Activated CD4-positive, alpha-beta T cell treated with anti-CD3 and anti-CD28 coated beads, Interleukin-2, amount 10 ng/mL, durations not matched to agents 7 days and 5 days (primary cell): ENCODE measurements around the gene TRPV4. TPM values are rescaled to one million over a fixed set of nuclear protein-coding genes. Genes with fewer than 3 reads are reported as not detected.

Experiments
- CTCF ChIA-PET: fragments of 350-600 bp; sonication (Branson Sonifier 250); formaldehyde crosslinking; loops from one replicate; lab custom pipeline; 2021; ENCODE audit warnings: antibody characterized with exemption; lab: Charles Lee
- POLR2A ChIA-PET: fragments of 350-600 bp; sonication (Branson Sonifier 250); formaldehyde crosslinking; loops from one replicate; lab custom pipeline; 2021; ENCODE audit warnings: antibody characterized with exemption; lab: Charles Lee
- DNase-seq: peaks from one replicate; pipeline ENCODE4 v3.0.0-alpha.2; 2020
- H3K27ac Mint-ChIP-seq: one replicate; pipeline ENCODE4 v1.8.0; 2021; ENCODE audit warnings: mild to moderate bottlenecking, moderate library complexity, mixed read lengths
- H3K27me3 Mint-ChIP-seq: one replicate; pipeline ENCODE4 v1.8.0; 2021; ENCODE audit warnings: mixed read lengths
- H3K36me3 Mint-ChIP-seq: one replicate; pipeline ENCODE4 v1.8.0; 2021; ENCODE audit warnings: low read depth, mixed read lengths
- H3K4me1 Mint-ChIP-seq: one replicate; pipeline ENCODE4 v1.8.0; 2021; ENCODE audit warnings: mixed read lengths
- H3K4me3 Mint-ChIP-seq: one replicate; pipeline ENCODE4 v1.8.0; 2021; ENCODE audit warnings: mild to moderate bottlenecking, moderate library complexity, mixed read lengths
- H3K9me3 Mint-ChIP-seq: one replicate; pipeline ENCODE4 v1.8.0; 2021; ENCODE audit warnings: mixed read lengths
- total RNA-seq, 2 experiments: library from RNA; stranded (reverse); gene quantifications; one replicate each; pipeline ENCODE4 v1.2.3, GENCODE V29; 2021

TRPV4 gene
- total RNA-seq, 2 experiments from 2014 or later = 0.17 TPM; not detected in 1

DNA sequence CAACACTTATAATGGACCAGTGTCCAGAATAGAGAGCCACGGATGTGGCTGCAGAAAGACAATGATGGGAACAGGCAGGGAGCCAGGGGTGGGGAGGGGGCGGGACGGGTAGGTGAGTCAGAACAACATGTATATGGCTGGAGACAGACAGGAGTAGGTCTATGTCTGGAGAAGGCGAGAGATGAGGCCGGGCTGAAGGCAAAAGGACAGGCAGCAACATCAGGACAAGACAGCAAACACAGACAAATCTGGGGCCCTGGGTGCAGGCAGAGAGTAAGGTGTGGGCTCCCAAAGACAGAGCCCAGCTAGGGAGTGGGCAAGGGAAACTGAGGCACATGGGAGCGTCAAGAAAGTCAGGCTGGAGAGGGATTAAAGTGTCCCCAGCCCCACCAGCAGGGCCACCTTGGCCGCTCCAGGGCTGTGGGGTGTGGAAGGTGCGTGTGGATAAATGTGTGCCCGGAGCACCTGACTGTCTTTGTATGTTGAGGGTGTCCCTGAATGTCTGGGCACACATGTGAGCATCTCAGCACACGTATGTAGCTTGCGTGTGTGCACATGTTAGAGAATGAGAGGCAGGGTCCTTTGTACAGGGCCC, 75.4 kb downstream of the TRPV4 start:
- DNase-seq = no peak
- ChIA-PET CTCF (interaction anchor here (1.1 kb wide), 1 partner anchor 24 kb away, joined by 4 read pairs; no protein-coding TSS in a partner anchor), POLR2A (no interaction called here)
- Mint-ChIP-seq H3K4me1 (no peaks in the 10 kb centered on the region), H3K27me3 (peaks cover 3% of the 10 kb centered on the region), H3K27ac (no peak overlapping the region), H3K36me3 (no peaks in the 10 kb centered on the region), H3K4me3 (no peak overlapping the region), H3K9me3 (peaks cover 9% of the 10 kb centered on the region)

DNA sequence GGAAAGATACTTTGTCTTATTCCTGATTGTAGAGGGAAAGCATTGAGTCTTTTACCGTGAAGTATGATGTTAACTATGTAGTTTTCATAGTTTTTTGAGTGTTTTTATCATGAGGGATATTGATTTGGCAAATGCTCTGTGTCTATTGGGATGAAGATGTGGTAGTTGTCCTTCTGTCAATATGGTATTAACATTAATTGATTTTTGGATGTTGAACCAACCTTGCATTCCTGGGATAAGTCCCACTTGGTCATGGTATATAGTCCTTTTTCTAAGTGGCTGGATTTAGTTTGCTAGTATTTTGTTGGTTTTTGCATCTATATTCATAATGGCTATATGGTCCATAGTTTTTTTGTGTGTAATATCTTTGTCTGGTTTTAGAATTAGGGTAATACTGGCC, 76.7 kb downstream of the TRPV4 start:
- Mint-ChIP-seq H3K4me1 (no peaks in the 10 kb centered on the region), H3K36me3 (no peaks in the 10 kb centered on the region), H3K4me3 (no peak overlapping the region), H3K9me3 (peaks cover 9% of the 10 kb centered on the region), H3K27me3 (peaks cover 3% of the 10 kb centered on the region), H3K27ac (no peak overlapping the region)
- no peak for DNase-seq
- ChIA-PET CTCF (no interaction called here), POLR2A (no interaction called here)

GRCh38 chr12:109753959-109754358, 79.2 kb downstream of the TRPV4 start:
- Mint-ChIP-seq H3K27ac (no peak overlapping the region), H3K36me3 (no peaks in the 10 kb centered on the region), H3K4me1 (no peaks in the 10 kb centered on the region), H3K27me3 (peaks cover 14% of the 10 kb centered on the region), H3K4me3 (no peak overlapping the region), H3K9me3 (peaks cover 9% of the 10 kb centered on the region)
- ChIA-PET POLR2A (no interaction called here), CTCF (interaction anchor here (0.7 to 1.0 kb wide), 3 partner anchors 15 to 91 kb away, joined by 3 read pairs; no protein-coding TSS in a partner anchor)
- no peak for DNase-seq

GRCh38 chr12:109753054-109753401, 80.2 kb downstream of the TRPV4 start:
- peaks cover 19% of the 10 kb centered on the region for H3K27me3 Mint-ChIP-seq
- DNase-seq = no peak
- ChIA-PET CTCF (interaction anchor here (1.0 kb wide), 1 partner anchor 92 kb away, joined by 3 read pairs; no protein-coding TSS in a partner anchor), POLR2A (no interaction called here)
- peaks cover 9% of the 10 kb centered on the region for H3K9me3 Mint-ChIP-seq
- H3K4me3 Mint-ChIP-seq = no peak overlapping the region
- no peak overlapping the region for H3K27ac Mint-ChIP-seq
- H3K4me1 Mint-ChIP-seq = no peaks in the 10 kb centered on the region
- H3K36me3 Mint-ChIP-seq = no peaks in the 10 kb centered on the region

DNA sequence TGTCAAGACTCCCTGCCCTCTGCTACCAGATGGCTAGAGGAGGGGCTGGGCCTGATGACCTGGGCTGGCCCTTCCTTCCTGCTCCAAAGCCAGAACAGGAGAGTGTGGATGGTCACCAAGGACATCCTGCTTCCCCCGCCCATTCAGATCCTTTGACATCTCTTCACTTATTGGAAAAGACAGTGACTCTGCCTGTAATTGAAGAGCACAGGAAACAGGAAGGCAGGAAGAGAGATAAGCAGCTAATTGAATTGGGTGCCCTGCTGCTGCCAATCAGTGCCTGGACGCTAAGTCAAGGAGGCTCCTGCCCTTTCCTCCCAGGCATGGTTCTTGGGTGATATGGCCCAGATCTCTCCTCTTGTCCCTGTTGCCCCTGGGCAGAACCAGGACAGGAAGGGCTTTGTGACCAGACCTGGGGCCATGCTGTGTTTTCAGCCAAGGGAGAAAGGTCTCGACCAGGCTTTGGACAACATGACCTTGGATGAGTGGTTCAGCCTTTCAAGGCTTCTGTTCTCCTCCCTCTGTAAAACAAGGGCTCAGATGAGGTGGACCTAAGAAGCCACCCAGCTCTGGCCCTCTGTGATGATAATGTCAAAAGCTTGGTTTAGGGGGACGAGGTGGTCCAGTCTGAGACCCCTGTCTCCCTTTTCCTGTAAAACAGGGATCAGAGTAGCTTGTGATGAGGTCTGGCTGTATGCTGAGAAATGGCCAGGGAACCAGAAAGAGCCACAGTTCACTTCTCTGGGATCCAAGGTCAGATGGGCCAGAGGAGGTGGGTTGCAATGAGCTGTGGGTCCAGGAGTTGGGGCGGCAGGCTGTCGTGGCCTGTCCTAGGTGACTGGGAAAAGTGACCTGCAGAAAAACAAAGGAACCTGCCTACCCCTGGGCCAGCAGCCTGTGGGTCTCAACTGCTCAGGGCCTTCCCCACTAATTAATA, 80.8 kb downstream of the TRPV4 start:
- POLR2A ChIA-PET = no interaction called here
- H3K4me1 Mint-ChIP-seq = no peaks in the 10 kb centered on the region
- CTCF ChIA-PET = interaction anchor here (0.8 kb wide), 1 partner anchor 75 kb away, joined by 3 read pairs; no protein-coding TSS in a partner anchor
- H3K27ac Mint-ChIP-seq = no peak overlapping the region
- no peak overlapping the region for H3K4me3 Mint-ChIP-seq
- no peaks in the 10 kb centered on the region for H3K36me3 Mint-ChIP-seq
- H3K9me3 Mint-ChIP-seq = peaks cover 9% of the 10 kb centered on the region
- H3K27me3 Mint-ChIP-seq = peaks cover 21% of the 10 kb centered on the region
- no peak for DNase-seq

DNA sequence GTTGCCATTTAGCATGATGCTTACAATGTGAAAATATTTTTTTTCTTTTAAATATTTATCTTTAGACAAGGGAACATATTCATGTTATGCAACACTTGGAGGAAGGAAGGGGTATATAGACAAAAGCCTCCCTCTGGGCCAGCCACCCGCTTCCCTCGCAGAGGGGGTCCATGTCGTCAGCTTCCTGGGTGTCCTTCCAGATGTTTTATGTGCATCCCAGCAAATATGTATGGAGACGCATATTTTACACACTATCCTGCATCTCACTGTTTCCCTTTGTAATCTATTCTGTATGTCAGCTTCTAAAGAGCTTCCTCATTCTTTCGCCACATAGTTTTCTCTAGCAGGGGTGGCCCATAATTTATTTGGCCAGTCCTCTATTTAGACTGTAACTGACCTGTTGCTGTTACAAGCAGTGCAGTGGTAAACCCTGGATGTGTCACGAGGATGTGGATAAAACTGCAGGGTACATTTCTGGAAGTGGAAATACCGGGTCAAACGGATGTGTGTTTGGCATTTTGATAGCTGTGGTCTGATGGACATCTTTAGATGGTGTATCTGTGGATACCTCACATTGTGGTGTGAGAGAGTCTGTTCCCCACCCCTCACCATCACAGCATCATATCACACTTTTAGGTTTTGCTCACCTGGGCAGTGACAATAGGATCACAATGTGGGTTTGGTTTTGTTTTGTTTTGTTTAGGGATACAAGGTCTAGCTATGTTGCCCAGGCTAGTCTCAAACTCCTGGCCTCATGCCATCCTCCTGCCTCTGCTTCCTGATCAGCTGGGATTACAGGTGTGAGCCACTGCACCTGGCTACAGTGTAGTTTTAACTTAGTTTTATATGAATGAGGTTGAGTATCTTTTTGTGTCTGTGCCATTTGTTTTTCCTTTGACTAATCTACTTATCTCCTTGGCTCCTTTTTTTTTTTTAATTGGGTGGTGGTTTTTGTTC, 87.9 kb downstream of the TRPV4 start:
- H3K4me1 Mint-ChIP-seq = no peaks in the 10 kb centered on the region
- H3K27me3 Mint-ChIP-seq = peaks cover 18% of the 10 kb centered on the region
- ChIA-PET POLR2A (no interaction called here), CTCF (interaction anchor here (0.6 to 1.0 kb wide), 4 partner anchors 10 to 825 kb away, joined by 3 to 4 read pairs (median 3); no protein-coding TSS in a partner anchor)
- no peaks in the 10 kb centered on the region for H3K36me3 Mint-ChIP-seq
- H3K9me3 Mint-ChIP-seq = no peaks in the 10 kb centered on the region
- no peak overlapping the region for H3K27ac Mint-ChIP-seq
- no peak for DNase-seq
- no peak overlapping the region for H3K4me3 Mint-ChIP-seq

DNA sequence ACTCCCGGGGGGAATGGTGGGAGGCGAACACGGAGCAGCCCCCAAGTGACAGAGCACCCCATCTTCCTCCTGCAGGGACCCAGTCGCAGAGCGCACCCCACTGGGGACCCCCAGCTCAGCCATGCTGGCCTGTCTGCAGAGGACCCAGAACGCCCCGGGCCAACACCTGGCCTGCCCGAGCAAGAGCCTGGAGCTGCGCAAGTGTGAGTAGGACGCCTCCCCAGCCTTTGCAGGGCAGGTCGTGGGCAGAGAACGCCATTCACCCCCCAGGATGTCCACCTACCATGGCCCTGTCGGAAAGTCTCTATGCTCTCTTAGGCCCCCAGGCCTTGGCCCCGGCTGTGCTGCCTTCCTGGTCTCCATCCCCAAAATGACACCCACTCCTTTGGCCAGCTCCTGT, 89.2 kb downstream of the TRPV4 start:
- Mint-ChIP-seq H3K9me3 (no peaks in the 10 kb centered on the region), H3K4me3 (no peak overlapping the region), H3K4me1 (no peaks in the 10 kb centered on the region), H3K27me3 (peaks cover 14% of the 10 kb centered on the region), H3K27ac (no peak overlapping the region), H3K36me3 (no peaks in the 10 kb centered on the region)
- ChIA-PET CTCF (interaction anchor here (1.0 kb wide), 2 partner anchors 10 to 29 kb away, joined by 3 read pairs; no protein-coding TSS in a partner anchor), POLR2A (no interaction called here)
- DNase-seq = no peak

DNA sequence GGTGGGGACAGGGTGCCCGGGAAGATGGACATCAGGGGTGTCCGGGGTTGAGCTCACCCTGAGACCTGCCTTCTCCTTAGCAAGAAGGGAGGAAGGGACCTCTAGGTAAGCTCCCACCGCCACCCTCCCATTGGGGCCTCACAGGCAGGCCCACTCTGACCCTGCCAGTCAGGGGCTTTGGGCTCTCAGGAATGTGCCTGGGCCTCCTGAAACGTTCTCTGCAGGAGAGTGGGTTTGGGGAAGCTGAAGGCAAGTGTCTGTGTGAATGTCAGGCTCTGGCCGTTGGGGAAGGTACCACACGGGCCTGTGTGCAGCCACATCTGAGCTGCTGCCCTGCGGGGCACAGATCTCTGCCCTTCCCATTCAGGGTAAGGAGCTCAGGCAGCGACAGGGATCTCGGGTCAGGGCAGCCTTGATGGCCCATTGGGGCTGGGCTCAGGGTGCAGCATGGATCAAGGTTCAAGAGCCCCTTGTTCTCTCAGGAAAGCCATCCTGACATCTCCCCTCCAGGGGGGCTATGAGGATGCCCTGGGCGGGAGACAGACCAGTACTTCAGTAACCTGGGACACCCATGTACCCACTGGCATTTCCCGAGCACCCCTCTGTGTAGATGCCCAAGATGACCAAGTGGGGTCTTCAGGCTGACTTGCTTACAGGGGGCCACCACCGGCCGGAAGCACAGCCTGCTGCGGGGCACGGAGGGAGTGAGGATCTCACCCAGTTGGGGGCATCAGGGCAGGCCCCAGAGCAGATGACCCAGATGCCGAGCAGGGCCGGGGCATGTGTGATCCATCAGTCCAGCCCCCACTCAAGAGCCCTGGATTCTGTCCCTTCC, 89.9 kb downstream of the TRPV4 start:
- H3K4me3 Mint-ChIP-seq = no peak overlapping the region
- H3K4me1 Mint-ChIP-seq = no peaks in the 10 kb centered on the region
- no peaks in the 10 kb centered on the region for H3K36me3 Mint-ChIP-seq
- no peak for DNase-seq
- H3K27me3 Mint-ChIP-seq = peaks cover 11% of the 10 kb centered on the region
- H3K9me3 Mint-ChIP-seq = no peaks in the 10 kb centered on the region
- ChIA-PET POLR2A (interaction anchor here (0.5 kb wide), 1 partner anchor 49 kb away, joined by 3 read pairs; no protein-coding TSS in a partner anchor), CTCF (interaction anchor here (0.5 kb wide), 1 partner anchor 1201 kb away, joined by 3 read pairs; no protein-coding TSS in a partner anchor)
- no peak overlapping the region for H3K27ac Mint-ChIP-seq

GRCh38 chr12:109741970-109742703, 91.1 kb downstream of the TRPV4 start:
- Mint-ChIP-seq H3K27ac (no peak overlapping the region), H3K4me1 (no peaks in the 10 kb centered on the region), H3K4me3 (no peak overlapping the region), H3K27me3 (peaks cover 6% of the 10 kb centered on the region), H3K9me3 (no peaks in the 10 kb centered on the region), H3K36me3 (no peaks in the 10 kb centered on the region)
- ChIA-PET POLR2A (interaction anchor here (0.5 kb wide), 1 partner anchor 47 kb away, joined by 3 read pairs; no protein-coding TSS in a partner anchor), CTCF (no interaction called here)
- no peak for DNase-seq

DNA sequence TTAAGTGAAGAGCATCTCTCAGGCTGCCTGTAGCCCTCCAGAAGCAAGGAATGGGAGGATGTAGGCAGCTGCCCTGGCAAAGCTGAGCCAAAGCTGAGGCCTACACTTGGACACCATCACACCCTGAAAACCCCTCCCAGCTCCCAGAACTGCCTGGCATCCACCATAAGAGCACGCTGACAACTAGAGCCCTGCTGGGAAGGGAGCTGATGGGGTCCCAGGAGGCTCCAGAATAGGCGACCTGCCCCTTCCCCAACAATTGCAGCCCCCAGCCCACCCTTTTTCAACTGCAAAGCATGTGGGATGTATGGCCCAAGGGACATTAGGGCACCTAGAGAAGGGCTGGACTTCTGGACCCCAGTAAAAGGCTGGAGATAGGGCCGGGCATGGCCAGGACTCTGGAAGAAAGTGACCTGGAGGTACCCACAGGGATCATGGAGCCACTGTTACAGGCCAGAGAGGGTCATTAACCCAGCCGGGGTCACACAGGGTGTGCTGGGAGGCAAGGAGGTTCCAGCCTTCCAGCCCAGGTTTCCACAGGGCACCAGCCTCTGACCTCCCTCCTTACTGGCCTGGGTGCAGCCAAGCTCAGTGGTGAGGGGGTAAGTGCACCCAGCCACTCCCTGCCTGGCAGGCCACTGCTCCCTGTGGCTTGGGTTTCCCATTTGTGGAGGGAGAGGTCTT, 91.8 kb downstream of the TRPV4 start:
- no peaks in the 10 kb centered on the region for H3K4me1 Mint-ChIP-seq
- no peak for DNase-seq
- H3K27ac Mint-ChIP-seq = no peak overlapping the region
- H3K27me3 Mint-ChIP-seq = peaks cover 7% of the 10 kb centered on the region
- H3K9me3 Mint-ChIP-seq = no peaks in the 10 kb centered on the region
- no peaks in the 10 kb centered on the region for H3K36me3 Mint-ChIP-seq
- H3K4me3 Mint-ChIP-seq = no peak overlapping the region
- ChIA-PET CTCF (no interaction called here), POLR2A (no interaction called here)
